Left lung (tissue), 10 donors: ENCODE data around the gene CHRM5. TPM values are rescaled to one million over a fixed set of nuclear protein-coding genes. Genes with fewer than 3 reads are reported as not detected.

Experiments used
- ATAC-seq: fragments of 200-7000 bp; cut with Tn5 transposase; one replicate; pipeline ENCODE4 v1.9.1; 2020; ENCODE audit warnings: moderate library complexity
- DNase-seq, 4 donors: peaks; one replicate each; pipeline ENCODE4 v3.0.0-alpha.2; 2013 to 2020
- H3K27ac ChIP-seq, 2 donors: fragments of 200-600 bp; sonication (generic) in 1 of 2; one replicate each; pipeline versions ENCODE4 v1.5.0 to v1.8.0; 2020 to 2021
- H3K27me3 ChIP-seq, 2 donors: fragments of 200-600 bp; sonication (generic) in 1 of 2; one replicate each; pipeline versions ENCODE4 v1.5.0 to v1.8.0; 2020 to 2021
- H3K36me3 ChIP-seq, 2 donors: fragments of 200-600 bp; sonication (generic) in 1 of 2; one replicate each; pipeline versions ENCODE4 v1.5.0 to v1.8.0; 2020 to 2021
- H3K4me1 ChIP-seq, 2 donors: fragments of 200-600 bp; one replicate each; pipeline ENCODE4 v1.8.0; 2021
- H3K4me3 ChIP-seq, 2 donors: fragments of 200-600 bp; sonication (generic) in 1 of 2; one replicate each; pipeline versions ENCODE4 v1.5.0 to v1.8.0; 2020 to 2021; ENCODE audit warnings: mild to moderate bottlenecking in 1 of 2
- H3K9me3 ChIP-seq, 2 donors: fragments of 200-600 bp; sonication (generic) in 1 of 2; one replicate each; pipeline versions ENCODE4 v1.5.0 to v1.8.0; 2020 to 2021
- CTCF ChIP-seq, 2 donors: fragments of 200-600 bp; sonication (generic) in 1 of 2; IDR thresholded peaks; one replicate each; pipeline versions ENCODE4 v1.5.0 to v1.8.0; 2021; ENCODE audit warnings: antibody characterized with exemption in 2 of 2
- intact Hi-C, 2 donors: fragments of 100-400 bp; cut with DNase I; formaldehyde crosslinking; loops; one replicate each; pipeline versions ENCODE4 v1.11.2 to v1.14.2; 2022
- polyA plus RNA-seq, 6 donors: library from polyadenylated mRNA; unstranded; fragments of 120-200 nt; gene quantifications; one replicate each; pipeline ENCODE4 v1.2.1, GENCODE V29; 2013; ENCODE audit not compliant: insufficient read length in 6 of 6
- total RNA-seq, 2 donors: library from RNA; stranded (reverse); fragmentation: NEBNext Ultra II Directional; extraction: Animal tissue kit (Norgen Biotek cat#: 25700); gene quantifications; one replicate each; pipeline ENCODE4 v1.2.1, GENCODE V29; 2021
- donor health status: DM: no; HTN: yes; CAD: no.
- donor health status: DM: no; HTN: no; CAD: no.

The CHRM5 gene
- total and polyA plus RNA-seq, 8 donors, result 0.15 to 0.61 (median 0.30) TPM; not detected in 2

GRCh38 chr15:34038023-34038870 lies 70.0 kb downstream of the CHRM5 start:
- peak; percentile 92 for ATAC-seq
- peak overlapping the region; percentile 68 to 94 for H3K4me3 ChIP-seq
- H3K4me1 ChIP-seq, result peaks cover 4 to 17% of the 10 kb centered on the region in 2 donors
- H3K9me3 ChIP-seq, result no peaks in the 10 kb centered on the region
- peak overlapping the region; percentile 88 to 91 for H3K27ac ChIP-seq
- intact Hi-C loops, result no loop called here
- H3K36me3 ChIP-seq, result no peaks in the 10 kb centered on the region
- H3K27me3 ChIP-seq, result no peaks in the 10 kb centered on the region
- peak; percentile 81 to 93 (median 86) for DNase-seq
- TF ChIP-seq CTCF (IDR thresholded peaks at IDR 0.05), result no peak

- Histone ChIP-seq H3K4me3 (peak within 1 kb of the TSS; percentile 68 to 94), H3K27ac (peak within 1 kb of the TSS; percentile 88 to 91), H3K4me1 (peaks cover 4 to 17% of the 10 kb centered on the region in 2 donors), H3K27me3 (no peaks in the 10 kb centered on the region), H3K9me3 (no peaks in the 10 kb centered on the region), H3K36me3 (no peaks in the 10 kb centered on the region)
- no peak for TF ChIP-seq CTCF (IDR thresholded peaks at IDR 0.05)
- intact Hi-C loops, result no loop called here
- peak; percentile 71 for ATAC-seq
- DNase-seq, result peak; percentile 49 to 89 (median 59)
These were observed 70.8 kb downstream of the CHRM5 start, which contains the start of gene AVEN for GRCh38 chr15:34038871-34039789. Gene AVEN, minus strand, starts transcription at chr15:34039204. Its CDS starts 158 bp downstream, at chr15:34039046.

GRCh38 chr15:34039790-34040113 lies 71.5 kb downstream of the CHRM5 start:
- DNase-seq, result no peak
- peak overlapping the region; percentile 88 to 91 for H3K27ac ChIP-seq
- intact Hi-C loops, result no loop called here
- no peak for ATAC-seq
- no peaks in the 10 kb centered on the region for H3K27me3 ChIP-seq
- H3K36me3 ChIP-seq, result no peaks in the 10 kb centered on the region
- no peaks in the 10 kb centered on the region for H3K9me3 ChIP-seq
- TF ChIP-seq CTCF (IDR thresholded peaks at IDR 0.05), result no peak
- H3K4me3 ChIP-seq, result peak overlapping the region in 1 of 2 donors; percentile 68
- peaks cover 4 to 17% of the 10 kb centered on the region in 2 donors for H3K4me1 ChIP-seq

GRCh38 chr15:34043391-34043790 lies 75.1 kb downstream of the CHRM5 start:
- no peak for ATAC-seq
- intact Hi-C loops, result no loop called here
- Histone ChIP-seq H3K4me3 (no peak overlapping the region), H3K27ac (no peak overlapping the region), H3K27me3 (no peaks in the 10 kb centered on the region), H3K36me3 (no peaks in the 10 kb centered on the region), H3K4me1 (peaks cover 4 to 9% of the 10 kb centered on the region in 2 donors), H3K9me3 (peaks cover 0 to 2% of the 10 kb centered on the region in 2 donors)
- no peak for TF ChIP-seq CTCF (IDR thresholded peaks at IDR 0.05)
- DNase-seq, result no peak

GRCh38 chr15:34043813-34044212 lies 75.5 kb downstream of the CHRM5 start:
- Histone ChIP-seq H3K4me3 (no peak overlapping the region), H3K27ac (no peak overlapping the region), H3K4me1 (peaks cover 4 to 9% of the 10 kb centered on the region in 2 donors), H3K9me3 (peaks cover 0 to 2% of the 10 kb centered on the region in 2 donors), H3K27me3 (no peaks in the 10 kb centered on the region), H3K36me3 (no peaks in the 10 kb centered on the region)
- intact Hi-C loops, result no loop called here
- no peak for ATAC-seq
- DNase-seq, result no peak
- no peak for TF ChIP-seq CTCF (IDR thresholded peaks at IDR 0.05)
